ENCODE measurements around the gene PDZD2.

The PDZD2 gene

GRCh38 chr5:31611002-31611401 lies 27.9 kb upstream of the PDZD2 start:
- Histone ChIP-seq H3K4me3 (ENCODE audit: low read length) (no peak overlapping the region), H3K27ac (ENCODE audit: low read length) (no peak overlapping the region), H3K4me1 (ENCODE audit: low read length) (no peaks in the 10 kb centered on the region), H3K4me2 (ENCODE audit: low read length) (no peak overlapping the region), H2AFZ (ENCODE audit: low read depth, low read length) (no peak overlapping the region), H3K9me3 (ENCODE audit: insufficient read depth, low read length) (no peaks in the 10 kb centered on the region), H3K79me2 (ENCODE audit: low read length) (no peaks in the 10 kb centered on the region), H4K20me1 (ENCODE audit: insufficient read depth, low read length) (no peaks in the 10 kb centered on the region), H3K9ac (ENCODE audit: low read length) (no peak overlapping the region), H3K27me3 (ENCODE audit: low read depth, low read length) (no peaks in the 10 kb centered on the region), H3K36me3 (replicated peaks; ENCODE audit: low read depth, low read length) (no peaks in the 10 kb centered on the region)
- no peak for TF ChIP-seq CTCF (IDR thresholded peaks at IDR 0.05; ENCODE audit: low read depth, low read length)
- TF ChIP-seq EZH2phosphoT487 (IDR thresholded peaks at IDR 0.05; ENCODE audit: low read depth), result no peak

DNA sequence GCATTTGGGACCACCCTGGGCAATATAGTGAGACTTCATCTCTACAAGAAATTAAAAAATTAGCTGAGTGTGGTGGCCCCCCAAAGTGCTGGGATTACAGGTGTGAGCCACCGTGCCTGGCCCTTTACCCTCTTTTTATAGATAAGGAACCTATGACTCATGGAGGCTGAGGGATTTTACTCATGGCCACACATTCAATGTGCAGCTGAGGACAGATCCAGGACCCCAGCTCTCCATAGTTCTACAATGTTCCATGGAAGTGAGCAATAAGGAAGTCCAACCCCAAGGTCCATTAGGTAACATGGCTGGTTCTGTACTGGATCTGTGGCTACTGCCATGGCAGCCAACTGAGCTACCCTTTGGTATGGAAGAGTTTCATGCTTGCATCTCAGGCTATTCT lies 25.3 kb upstream of the PDZD2 start:
- no peaks in the 10 kb centered on the region for H3K36me3 ChIP-seq (replicated peaks; ENCODE audit: low read depth, low read length)
- H3K79me2 ChIP-seq (ENCODE audit: low read length), result no peaks in the 10 kb centered on the region
- no peak overlapping the region for H3K27ac ChIP-seq (ENCODE audit: low read length)
- H3K9ac ChIP-seq (ENCODE audit: low read length), result no peak overlapping the region
- H3K4me1 ChIP-seq (ENCODE audit: low read length), result no peaks in the 10 kb centered on the region
- TF ChIP-seq CTCF (IDR thresholded peaks at IDR 0.05; ENCODE audit: low read depth, low read length) (no peak), EZH2phosphoT487 (IDR thresholded peaks at IDR 0.05; ENCODE audit: low read depth) (no peak)
- no peaks in the 10 kb centered on the region for H3K9me3 ChIP-seq (ENCODE audit: insufficient read depth, low read length)
- no peaks in the 10 kb centered on the region for H3K27me3 ChIP-seq (ENCODE audit: low read depth, low read length)
- no peak overlapping the region for H3K4me3 ChIP-seq (ENCODE audit: low read length)
- H2AFZ ChIP-seq (ENCODE audit: low read depth, low read length), result no peak overlapping the region
- no peak overlapping the region for H3K4me2 ChIP-seq (ENCODE audit: low read length)
- H4K20me1 ChIP-seq (ENCODE audit: insufficient read depth, low read length), result no peaks in the 10 kb centered on the region

- no peaks in the 10 kb centered on the region for H3K4me1 ChIP-seq (ENCODE audit: low read length)
- H3K4me3 ChIP-seq (ENCODE audit: low read length), result no peak overlapping the region
- no peaks in the 10 kb centered on the region for H3K27me3 ChIP-seq (ENCODE audit: low read depth, low read length)
- H3K4me2 ChIP-seq (ENCODE audit: low read length), result no peak overlapping the region
- no peaks in the 10 kb centered on the region for H3K79me2 ChIP-seq (ENCODE audit: low read length)
- H3K9me3 ChIP-seq (ENCODE audit: insufficient read depth, low read length), result no peaks in the 10 kb centered on the region
- H4K20me1 ChIP-seq (ENCODE audit: insufficient read depth, low read length), result no peaks in the 10 kb centered on the region
- H3K36me3 ChIP-seq (replicated peaks; ENCODE audit: low read depth, low read length), result no peaks in the 10 kb centered on the region
- H3K9ac ChIP-seq (ENCODE audit: low read length), result no peak overlapping the region
- TF ChIP-seq EZH2phosphoT487 (IDR thresholded peaks at IDR 0.05; ENCODE audit: low read depth) (no peak), CTCF (IDR thresholded peaks at IDR 0.05; ENCODE audit: low read depth, low read length) (no peak)
- no peak overlapping the region for H2AFZ ChIP-seq (ENCODE audit: low read depth, low read length)
- no peak overlapping the region for H3K27ac ChIP-seq (ENCODE audit: low read length)
Observed at GRCh38 chr5:31614151-31615020, 24.5 kb upstream of the PDZD2 start.

DNA sequence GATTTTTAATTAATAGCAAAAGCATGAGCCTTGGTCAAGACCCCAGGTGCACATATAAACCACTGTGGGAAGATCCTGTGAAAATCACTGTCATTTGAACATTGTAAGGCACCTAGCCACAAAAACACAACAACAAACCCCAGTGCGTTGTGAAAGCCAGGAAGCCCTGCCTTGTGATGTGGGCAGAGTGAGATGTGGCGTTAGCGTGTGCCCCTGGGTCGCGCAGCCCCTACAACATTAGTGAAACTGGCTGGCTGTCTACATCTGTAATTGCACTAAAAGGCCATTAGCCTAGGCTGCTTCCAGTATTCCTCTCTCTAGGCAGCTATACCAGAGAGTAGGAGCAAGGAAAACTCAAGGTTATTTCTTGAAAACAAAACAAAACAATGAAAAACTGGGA lies 21.1 kb upstream of the PDZD2 start:
- Histone ChIP-seq H3K79me2 (ENCODE audit: low read length) (no peaks in the 10 kb centered on the region), H3K36me3 (replicated peaks; ENCODE audit: low read depth, low read length) (no peaks in the 10 kb centered on the region), H3K27me3 (ENCODE audit: low read depth, low read length) (no peaks in the 10 kb centered on the region), H3K4me2 (ENCODE audit: low read length) (no peak overlapping the region), H3K27ac (ENCODE audit: low read length) (no peak overlapping the region), H2AFZ (ENCODE audit: low read depth, low read length) (no peak overlapping the region), H3K4me3 (ENCODE audit: low read length) (no peak overlapping the region), H3K9me3 (ENCODE audit: insufficient read depth, low read length) (no peaks in the 10 kb centered on the region), H3K9ac (ENCODE audit: low read length) (no peak overlapping the region), H4K20me1 (ENCODE audit: insufficient read depth, low read length) (no peaks in the 10 kb centered on the region), H3K4me1 (ENCODE audit: low read length) (no peaks in the 10 kb centered on the region)
- TF ChIP-seq CTCF (IDR thresholded peaks at IDR 0.05; ENCODE audit: low read depth, low read length) (no peak), EZH2phosphoT487 (IDR thresholded peaks at IDR 0.05; ENCODE audit: low read depth) (no peak)

Measured in OCI-LY3 (cell line).